Measurements from ENCODE around the gene TCL1A.

GRCh38 chr14:95666450-95666849 lies 47.5 kb downstream of the TCL1A start:
- TF ChIP-seq POLR2A (IDR thresholded peaks at IDR 0.05): no peak
- TF ChIP-seq, protein P1, sequence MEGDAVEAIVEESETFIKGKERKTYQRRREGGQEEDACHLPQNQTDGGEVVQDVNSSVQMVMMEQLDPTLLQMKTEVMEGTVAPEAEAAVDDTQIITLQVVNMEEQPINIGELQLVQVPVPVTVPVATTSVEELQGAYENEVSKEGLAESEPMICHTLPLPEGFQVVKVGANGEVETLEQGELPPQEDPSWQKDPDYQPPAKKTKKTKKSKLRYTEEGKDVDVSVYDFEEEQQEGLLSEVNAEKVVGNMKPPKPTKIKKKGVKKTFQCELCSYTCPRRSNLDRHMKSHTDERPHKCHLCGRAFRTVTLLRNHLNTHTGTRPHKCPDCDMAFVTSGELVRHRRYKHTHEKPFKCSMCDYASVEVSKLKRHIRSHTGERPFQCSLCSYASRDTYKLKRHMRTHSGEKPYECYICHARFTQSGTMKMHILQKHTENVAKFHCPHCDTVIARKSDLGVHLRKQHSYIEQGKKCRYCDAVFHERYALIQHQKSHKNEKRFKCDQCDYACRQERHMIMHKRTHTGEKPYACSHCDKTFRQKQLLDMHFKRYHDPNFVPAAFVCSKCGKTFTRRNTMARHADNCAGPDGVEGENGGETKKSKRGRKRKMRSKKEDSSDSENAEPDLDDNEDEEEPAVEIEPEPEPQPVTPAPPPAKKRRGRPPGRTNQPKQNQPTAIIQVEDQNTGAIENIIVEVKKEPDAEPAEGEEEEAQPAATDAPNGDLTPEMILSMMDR (IDR thresholded peaks at IDR 0.05 in 4 of 5, conservative IDR thresholded peaks at IDR 0.05 in 1 of 5): no peak

Measured in gastrocnemius medialis (tissue), 4 donors.